Measurements from ENCODE around the gene ANKRD9.

The ANKRD9 gene

DNA sequence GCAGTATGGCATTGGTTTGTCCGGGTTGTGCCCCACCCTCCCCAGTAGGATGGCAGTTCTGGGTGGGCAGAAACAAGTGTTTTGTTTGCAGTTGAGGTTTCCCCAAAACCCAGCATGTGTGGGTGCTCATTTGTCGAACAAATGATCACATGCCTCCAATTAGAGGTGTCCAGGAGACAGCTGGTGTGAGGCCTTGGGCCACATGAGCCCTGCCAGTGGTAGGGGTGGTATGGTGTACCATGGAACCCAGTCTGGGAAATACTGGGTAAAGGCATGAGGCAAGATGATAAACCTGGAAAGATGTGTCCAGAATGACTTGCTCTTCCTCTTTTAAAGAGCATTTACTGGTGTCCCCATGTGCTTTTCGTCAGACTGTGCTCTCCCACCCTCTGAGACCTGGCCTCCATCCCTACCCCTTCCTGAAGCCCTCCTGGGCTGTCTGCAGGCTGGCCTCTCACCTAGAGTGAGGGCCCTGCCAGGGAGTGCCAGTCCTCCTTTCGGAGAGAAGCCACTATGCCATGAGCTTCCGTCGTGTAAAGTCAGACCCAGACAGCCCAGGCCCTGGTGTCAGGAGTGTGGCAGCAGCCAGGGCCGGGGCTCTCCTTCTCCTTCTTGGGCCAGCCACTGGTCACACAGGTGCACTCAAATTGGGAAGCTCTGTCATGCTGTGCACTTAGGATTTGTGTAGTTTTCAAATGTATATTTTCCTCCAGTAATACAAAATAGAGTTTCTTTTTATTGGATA, 17.6 kb downstream of the ANKRD9 start:
- ChIA-PET CTCF (interaction anchor here (1.0 kb wide), 1 partner anchor 11 kb away, joined by 4 read pairs; no protein-coding TSS in a partner anchor), POLR2A (no interaction called here)
- no peak for DNase-seq (ENCODE audit: extremely low spot score)
- TF ChIP-seq, protein P1, sequence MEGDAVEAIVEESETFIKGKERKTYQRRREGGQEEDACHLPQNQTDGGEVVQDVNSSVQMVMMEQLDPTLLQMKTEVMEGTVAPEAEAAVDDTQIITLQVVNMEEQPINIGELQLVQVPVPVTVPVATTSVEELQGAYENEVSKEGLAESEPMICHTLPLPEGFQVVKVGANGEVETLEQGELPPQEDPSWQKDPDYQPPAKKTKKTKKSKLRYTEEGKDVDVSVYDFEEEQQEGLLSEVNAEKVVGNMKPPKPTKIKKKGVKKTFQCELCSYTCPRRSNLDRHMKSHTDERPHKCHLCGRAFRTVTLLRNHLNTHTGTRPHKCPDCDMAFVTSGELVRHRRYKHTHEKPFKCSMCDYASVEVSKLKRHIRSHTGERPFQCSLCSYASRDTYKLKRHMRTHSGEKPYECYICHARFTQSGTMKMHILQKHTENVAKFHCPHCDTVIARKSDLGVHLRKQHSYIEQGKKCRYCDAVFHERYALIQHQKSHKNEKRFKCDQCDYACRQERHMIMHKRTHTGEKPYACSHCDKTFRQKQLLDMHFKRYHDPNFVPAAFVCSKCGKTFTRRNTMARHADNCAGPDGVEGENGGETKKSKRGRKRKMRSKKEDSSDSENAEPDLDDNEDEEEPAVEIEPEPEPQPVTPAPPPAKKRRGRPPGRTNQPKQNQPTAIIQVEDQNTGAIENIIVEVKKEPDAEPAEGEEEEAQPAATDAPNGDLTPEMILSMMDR (IDR thresholded peaks at IDR 0.05; ENCODE audit: control extremely low read depth, extremely low read depth, low read depth, missing control alignments): no peak

GRCh38 chr14:102491366-102491765, 18.2 kb downstream of the ANKRD9 start:
- ChIA-PET CTCF (no interaction called here), POLR2A (no interaction called here)
- DNase-seq (ENCODE audit: extremely low spot score): no peak
- TF ChIP-seq, protein P1 (IDR thresholded peaks at IDR 0.05; ENCODE audit: control extremely low read depth, extremely low read depth, low read depth, missing control alignments): no peak

- no peak for DNase-seq (ENCODE audit: extremely low spot score)
- CTCF ChIA-PET: no interaction called here
- TF ChIP-seq, protein P1 (IDR thresholded peaks at IDR 0.05; ENCODE audit: control extremely low read depth, extremely low read depth, low read depth, missing control alignments): no peak
- POLR2A ChIA-PET: no interaction called here
Observed at GRCh38 chr14:102490456-102490855, 19.1 kb downstream of the ANKRD9 start.

- CTCF ChIA-PET: no interaction called here
- POLR2A ChIA-PET: no interaction called here
- DNase-seq (ENCODE audit: extremely low spot score): no peak
- TF ChIP-seq, protein P1 (IDR thresholded peaks at IDR 0.05; ENCODE audit: control extremely low read depth, extremely low read depth, low read depth, missing control alignments): no peak
Observed at GRCh38 chr14:102487204-102487577, 22.4 kb downstream of the ANKRD9 start.

DNA sequence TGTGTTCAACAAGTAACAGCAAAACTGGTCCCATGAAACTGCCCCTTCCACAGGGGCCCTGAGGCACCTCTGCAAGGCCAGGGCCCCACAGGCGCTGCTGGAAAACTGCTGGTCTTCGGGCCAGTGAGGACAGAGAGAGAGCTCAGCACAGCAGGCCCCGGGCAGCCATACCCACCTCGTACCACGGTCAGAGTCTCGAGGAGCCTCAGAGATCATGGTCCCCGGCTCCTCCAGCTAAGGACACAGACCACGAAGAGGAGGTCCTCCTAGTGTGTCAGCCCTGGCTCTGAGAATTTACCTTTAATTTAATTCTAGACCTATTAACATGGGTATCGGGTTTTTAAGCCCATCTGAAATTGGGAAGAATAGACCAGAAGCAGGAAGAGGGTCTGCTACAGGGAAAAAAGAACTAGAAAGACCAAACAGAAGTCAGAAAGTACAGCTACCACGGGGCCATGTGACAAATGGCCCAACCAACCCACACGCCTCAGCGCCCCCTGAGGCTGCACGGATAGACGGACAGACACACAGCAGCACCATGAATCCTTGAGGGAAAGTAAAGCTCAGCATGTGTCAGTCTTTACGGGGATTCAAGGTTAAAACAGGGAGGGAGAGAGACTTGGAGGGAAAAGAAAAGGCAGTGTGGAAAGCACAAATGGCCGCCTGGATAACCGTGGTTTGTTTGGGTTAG, 22.9 kb downstream of the ANKRD9 start:
- TF ChIP-seq, protein P1 (IDR thresholded peaks at IDR 0.05; ENCODE audit: control extremely low read depth, extremely low read depth, low read depth, missing control alignments): no peak
- no peak for DNase-seq (ENCODE audit: extremely low spot score)
- CTCF ChIA-PET: interaction anchor here (1.3 kb wide), 1 partner anchor 14 kb away, joined by 3 read pairs; no protein-coding TSS in a partner anchor
- POLR2A ChIA-PET: no interaction called here

GRCh38 chr14:102485693-102486512, 23.7 kb downstream of the ANKRD9 start:
- ChIA-PET POLR2A (no interaction called here), CTCF (interaction anchor here (0.9 to 1.6 kb wide), 4 partner anchors 10 to 67 kb away, joined by 3 to 7 read pairs (median 3); no protein-coding TSS in a partner anchor)
- no peak for DNase-seq (ENCODE audit: extremely low spot score)
- TF ChIP-seq, protein P1 (IDR thresholded peaks at IDR 0.05; ENCODE audit: control extremely low read depth, extremely low read depth, low read depth, missing control alignments): no peak

Measured in GM10248 (cell line).